HG03060 (cell line): ENCODE measurements around the gene FBLN7.
"Not testable (repeated sequence)": the region's sequence is repeated elsewhere in the genome, so short reads cannot be mapped to it uniquely, and the experiment has no call there.

Experiments
- ATAC-seq: cut with Tn5 transposase; IDR thresholded peaks from one replicate; pipeline ENCODE4 v1.9.1; 2021; ENCODE audit warnings: low read depth, moderate number of reproducible peaks; ENCODE audit not compliant: unreplicated experiment

Gene FBLN7

GRCh38 chr2:112181571-112182290 lies 43.5 kb downstream of the FBLN7 start:
- no peak for ATAC-seq

DNA sequence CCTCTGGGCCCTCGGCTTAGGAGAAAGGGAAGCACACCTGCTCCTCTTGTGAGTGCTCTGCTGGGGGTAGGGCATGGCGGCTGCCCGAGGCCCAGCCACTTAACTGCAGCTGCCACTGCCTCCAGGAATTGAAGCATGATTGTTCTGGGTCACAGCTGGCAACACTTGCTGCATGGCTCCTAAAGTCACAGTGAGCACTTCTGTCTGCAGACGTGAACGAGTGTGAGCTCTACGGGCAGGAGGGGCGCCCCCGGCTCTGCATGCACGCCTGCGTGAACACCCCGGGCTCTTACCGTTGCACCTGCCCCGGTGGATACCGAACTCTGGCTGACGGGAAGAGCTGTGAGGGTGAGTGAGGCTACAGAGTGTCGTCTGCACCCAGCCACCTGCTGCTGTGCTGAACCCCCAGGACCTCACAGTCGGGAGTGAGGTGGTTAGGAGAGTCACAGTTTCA lies 44.4 kb downstream of the FBLN7 start:
- no peak for ATAC-seq

- ATAC-seq: no peak
These were observed 45.3 kb downstream of the FBLN7 start for GRCh38 chr2:112183327-112184025.

DNA sequence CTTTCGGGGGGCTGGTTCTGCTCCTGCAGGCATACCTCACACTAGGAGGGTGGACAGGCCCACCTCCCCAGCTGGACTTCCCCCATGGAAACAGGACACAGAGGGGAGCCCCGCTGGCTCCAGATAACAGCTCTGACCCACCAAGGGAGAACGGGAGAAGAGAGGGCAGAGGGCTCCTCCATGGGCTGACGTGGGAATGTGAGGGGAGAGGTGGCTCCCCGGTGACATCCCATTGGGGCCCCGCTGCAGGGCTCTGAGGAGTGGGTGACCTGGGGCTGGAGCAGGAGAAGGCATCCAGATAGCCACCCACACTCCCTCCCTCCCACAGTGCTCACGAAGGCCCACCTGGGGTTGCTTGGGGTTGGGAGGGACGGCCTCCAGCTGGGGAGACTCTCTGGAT lies 45.9 kb downstream of the FBLN7 start:
- ATAC-seq: no peak

DNA sequence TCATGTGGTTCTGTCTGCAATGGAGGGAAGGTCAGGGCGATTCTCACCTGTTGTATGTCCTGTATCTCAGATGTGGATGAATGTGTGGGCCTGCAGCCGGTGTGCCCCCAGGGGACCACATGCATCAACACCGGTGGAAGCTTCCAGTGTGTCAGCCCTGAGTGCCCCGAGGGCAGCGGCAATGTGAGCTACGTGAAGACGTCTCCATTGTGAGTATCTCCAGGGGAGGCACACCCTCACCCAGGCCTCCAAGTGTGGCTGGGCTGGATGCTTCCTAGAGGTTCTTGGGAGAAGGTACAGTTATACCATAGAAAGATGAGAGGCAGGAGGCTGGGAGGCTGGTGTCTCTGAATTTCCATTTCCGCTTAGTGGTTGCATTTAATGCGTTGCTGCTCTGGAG lies 46.9 kb downstream of the FBLN7 start:
- no peak for ATAC-seq

DNA sequence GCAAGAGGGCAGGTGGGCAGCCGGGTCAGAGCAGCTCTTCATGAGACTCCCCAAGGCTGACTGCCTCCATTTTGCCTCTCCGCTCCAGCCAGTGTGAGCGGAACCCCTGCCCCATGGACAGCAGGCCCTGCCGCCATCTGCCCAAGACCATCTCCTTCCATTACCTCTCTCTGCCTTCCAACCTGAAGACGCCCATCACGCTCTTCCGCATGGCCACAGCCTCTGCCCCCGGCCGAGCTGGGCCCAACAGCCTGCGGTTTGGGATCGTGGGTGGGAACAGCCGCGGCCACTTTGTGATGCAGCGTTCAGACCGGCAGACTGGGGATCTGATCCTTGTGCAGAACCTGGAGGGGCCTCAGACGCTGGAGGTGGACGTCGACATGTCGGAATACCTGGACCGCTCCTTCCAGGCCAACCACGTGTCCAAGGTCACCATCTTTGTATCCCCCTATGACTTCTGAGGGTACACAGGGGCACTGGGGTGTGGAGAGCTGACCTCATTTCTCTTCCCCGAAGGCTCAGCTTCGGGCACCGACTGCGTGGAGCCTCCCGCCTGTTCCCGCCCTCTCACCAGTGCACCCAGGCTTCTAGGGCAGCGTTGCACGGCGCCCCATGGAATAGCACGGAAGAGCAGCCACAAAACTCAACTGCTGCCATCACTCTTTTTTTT lies 49.0 kb downstream of the FBLN7 start:
- ATAC-seq: no peak

- no peak for ATAC-seq
These were observed 49.8 kb downstream of the FBLN7 start for GRCh38 chr2:112187805-112188596.

DNA sequence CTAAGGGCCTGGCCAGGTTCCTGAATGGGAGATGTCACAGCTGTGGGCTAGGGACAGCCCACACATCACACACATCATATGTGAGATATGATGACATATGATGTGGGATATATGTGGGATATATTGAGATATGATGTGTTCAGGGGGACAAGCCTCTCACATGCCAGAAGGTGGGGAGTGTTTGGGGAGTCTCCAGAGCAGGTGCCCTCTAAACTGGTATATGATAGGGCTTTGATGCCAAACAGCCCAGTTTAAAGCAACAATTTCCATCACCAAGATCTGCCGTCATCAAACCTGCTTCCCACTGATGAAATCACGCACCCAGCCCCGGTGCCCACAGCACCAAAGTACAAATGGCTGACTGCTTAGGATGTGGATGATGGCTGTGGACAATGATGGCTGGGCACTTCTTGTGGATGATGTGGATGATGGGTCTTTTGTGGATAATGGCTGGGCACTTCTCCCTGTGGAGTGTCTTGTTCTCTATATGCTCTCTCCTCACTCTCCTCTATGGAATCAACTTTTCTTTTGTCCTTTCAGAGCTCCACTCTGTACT lies 50.9 kb downstream of the FBLN7 start:
- ATAC-seq: no peak

DNA sequence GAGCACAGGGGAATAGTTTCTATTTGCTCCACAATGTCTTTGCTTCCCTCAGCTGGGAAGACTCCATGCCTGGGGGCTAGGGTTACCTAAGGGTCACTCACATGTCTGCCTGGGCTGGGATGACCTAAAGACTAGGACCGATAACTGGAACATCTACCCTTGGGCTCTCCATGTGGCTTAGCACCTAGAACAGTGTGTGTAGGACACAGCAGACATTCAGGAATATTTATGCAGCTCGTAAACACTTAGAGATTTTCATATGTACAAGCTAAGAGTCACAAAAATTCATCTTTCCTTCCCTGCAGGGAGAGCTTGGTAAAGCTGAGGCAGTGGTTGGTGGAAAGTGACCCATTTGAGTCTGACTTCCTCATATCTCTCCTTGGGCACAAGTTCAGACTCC lies 55.8 kb downstream of the FBLN7 start:
- no peak for ATAC-seq

- no peak for ATAC-seq
These were observed 56.3 kb downstream of the FBLN7 start for GRCh38 chr2:112194482-112194881.

DNA sequence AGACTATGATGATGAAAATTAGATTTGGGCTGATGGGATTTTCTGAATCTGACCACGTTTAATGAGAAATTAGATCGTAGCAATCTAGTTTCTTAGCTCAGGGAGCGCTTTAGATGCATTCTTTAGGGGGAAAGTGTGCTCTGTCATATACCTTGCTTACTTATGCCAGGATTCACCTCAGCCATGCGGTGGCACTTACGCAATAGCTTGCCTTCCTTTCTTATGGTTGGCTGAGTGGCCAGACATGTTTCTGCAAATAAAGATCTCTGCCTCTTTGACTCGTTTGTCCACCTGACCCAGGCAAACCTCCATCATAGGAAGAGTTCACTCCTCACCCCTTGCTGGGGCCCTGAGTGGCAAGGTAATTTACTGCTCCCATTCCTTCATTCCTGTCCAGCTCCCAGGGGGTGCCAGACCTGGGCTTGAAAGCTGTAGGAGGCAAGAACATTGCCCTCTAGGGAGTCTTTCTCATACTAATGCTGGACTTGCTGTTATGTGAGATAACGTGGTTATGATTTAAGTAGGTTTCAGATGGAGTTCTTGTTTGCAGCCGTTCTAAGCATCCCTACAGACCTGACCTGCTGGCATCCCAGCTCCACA lies 57.1 kb downstream of the FBLN7 start:
- no peak for ATAC-seq

DNA sequence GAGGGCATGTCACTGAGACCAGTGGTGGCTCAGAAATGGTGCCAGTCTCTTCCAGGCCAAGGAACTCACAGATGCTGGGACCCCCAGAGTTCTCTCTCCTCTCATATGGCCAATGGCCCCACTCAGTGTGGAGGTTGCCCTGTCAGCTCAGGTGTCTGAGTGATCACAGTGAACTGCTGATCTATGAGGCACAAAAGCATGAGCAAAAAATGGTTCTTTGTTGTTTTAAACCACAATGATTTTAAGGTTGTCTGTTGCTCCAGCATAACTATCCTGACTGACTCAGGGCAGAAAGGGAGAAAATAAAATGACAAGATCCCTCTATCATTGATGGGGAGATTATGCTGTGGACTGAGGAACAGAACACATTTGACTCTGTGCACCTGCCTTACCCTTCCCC lies 57.8 kb downstream of the FBLN7 start:
- no peak for ATAC-seq

DNA sequence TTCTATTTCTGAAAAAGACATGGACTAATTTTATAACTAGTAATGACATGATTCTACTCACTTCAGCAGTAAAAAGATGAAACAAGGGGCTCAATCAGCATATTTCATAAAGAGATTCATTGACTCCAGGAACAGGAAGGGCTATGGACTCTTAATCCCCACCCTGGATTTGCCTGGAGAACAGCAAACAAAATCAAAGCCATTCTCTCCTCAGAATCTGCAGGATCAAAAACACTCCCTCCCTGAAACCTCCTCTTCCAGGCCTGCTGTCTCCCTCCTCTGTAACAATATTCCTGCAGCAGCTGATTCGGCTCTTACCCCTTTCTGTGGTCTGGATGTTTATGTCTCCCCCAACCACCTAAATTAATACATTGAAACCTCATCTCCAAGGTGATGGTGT lies 59.7 kb downstream of the FBLN7 start:
- no peak for ATAC-seq

GRCh38 chr2:112198780-112199179 lies 60.6 kb downstream of the FBLN7 start:
- no peak for ATAC-seq

GRCh38 chr2:112199188-112199587 lies 61.0 kb downstream of the FBLN7 start:
- no peak for ATAC-seq

DNA sequence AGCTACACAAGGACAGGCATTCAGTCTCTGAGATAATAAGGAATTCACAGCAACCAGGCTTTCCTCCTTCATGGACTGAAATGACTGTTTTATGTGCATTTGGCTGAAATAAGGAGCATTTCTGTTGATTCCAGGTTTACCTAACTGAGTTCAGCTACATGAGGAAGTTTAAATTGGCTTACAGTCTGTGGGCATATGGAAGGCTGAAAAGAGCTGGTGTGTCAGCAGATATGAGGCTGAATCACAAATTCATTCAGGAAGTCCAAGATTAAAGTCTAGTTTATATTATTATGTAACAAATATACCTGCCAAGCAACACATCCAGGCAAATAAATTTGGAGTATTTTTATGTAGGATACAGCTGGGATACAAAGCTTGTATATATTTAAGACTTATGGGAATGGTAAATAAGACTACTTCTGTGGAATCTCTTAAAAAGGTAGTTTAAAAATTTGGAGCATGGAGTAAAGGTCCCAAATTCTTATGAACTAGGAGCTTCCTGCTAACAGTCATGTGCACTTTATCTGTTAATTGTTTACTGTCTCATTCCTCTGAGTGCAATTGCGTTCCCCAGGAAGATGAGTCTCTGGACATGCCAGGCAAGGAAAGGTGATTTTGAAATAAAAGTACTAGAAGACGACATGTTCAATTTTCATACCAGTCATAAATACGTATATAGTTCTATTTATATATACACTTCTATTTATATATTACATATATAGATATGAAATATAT lies 63.7 kb downstream of the FBLN7 start:
- no peak for ATAC-seq

GRCh38 chr2:112204411-112204810 lies 66.2 kb downstream of the FBLN7 start:
- no peak for ATAC-seq

GRCh38 chr2:112207905-112208304 lies 69.7 kb downstream of the FBLN7 start:
- not testable (repeated sequence) for ATAC-seq

- no peak for ATAC-seq
These were observed 78.0 kb downstream of the FBLN7 start for GRCh38 chr2:112216167-112216566.
